GM19455 (cell line): Measurements from ENCODE around the gene ABCG1.

Experiments used
- ATAC-seq: cut with Tn5 transposase; IDR thresholded peaks from one replicate; pipeline ENCODE4 v1.9.1; 2021; ENCODE audit not compliant: unreplicated experiment

The ABCG1 gene

GRCh38 chr21:42250422-42251403 lies 31.8 kb downstream of the ABCG1 start:
- ATAC-seq: no peak

GRCh38 chr21:42251654-42252324 lies 32.8 kb downstream of the ABCG1 start:
- ATAC-seq: no peak

GRCh38 chr21:42252325-42252654 lies 33.4 kb downstream of the ABCG1 start:
- ATAC-seq: no peak

- ATAC-seq: no peak
Observed at GRCh38 chr21:42252778-42253340, 33.9 kb downstream of the ABCG1 start.

GRCh38 chr21:42253466-42253865 lies 34.5 kb downstream of the ABCG1 start:
- no peak for ATAC-seq

GRCh38 chr21:42254083-42254482 lies 35.1 kb downstream of the ABCG1 start:
- ATAC-seq: no peak

- ATAC-seq: no peak
Observed at GRCh38 chr21:42254651-42255601, 36.0 kb downstream of the ABCG1 start.

GRCh38 chr21:42255825-42256224 lies 36.9 kb downstream of the ABCG1 start:
- no peak for ATAC-seq

GRCh38 chr21:42256316-42256715 lies 37.4 kb downstream of the ABCG1 start:
- no peak for ATAC-seq

- ATAC-seq: no peak
Observed at GRCh38 chr21:42257091-42257765, 38.3 kb downstream of the ABCG1 start.

GRCh38 chr21:42258150-42258884 lies 39.4 kb downstream of the ABCG1 start:
- no peak for ATAC-seq

- no peak for ATAC-seq
Observed at GRCh38 chr21:42258885-42259407, 40.0 kb downstream of the ABCG1 start.

GRCh38 chr21:42260121-42260520 lies 41.2 kb downstream of the ABCG1 start:
- ATAC-seq: no peak

- no peak for ATAC-seq
Observed at GRCh38 chr21:42261829-42262200, 42.9 kb downstream of the ABCG1 start.

- ATAC-seq: no peak
Observed at GRCh38 chr21:42262831-42263231, 43.9 kb downstream of the ABCG1 start.

GRCh38 chr21:42263591-42264131 lies 44.7 kb downstream of the ABCG1 start:
- no peak for ATAC-seq

GRCh38 chr21:42264245-42265195 lies 45.6 kb downstream of the ABCG1 start:
- ATAC-seq: no peak

GRCh38 chr21:42265231-42265812 lies 46.4 kb downstream of the ABCG1 start:
- ATAC-seq: no peak
